NAMALWA (cell line): ENCODE results near the gene LRP8.

Experiments used
- DNase-seq: peaks from one replicate; pipeline ENCODE4 v3.0.0-alpha.2; 2015; ENCODE audit warnings: low spot score

LRP8 gene

DNA sequence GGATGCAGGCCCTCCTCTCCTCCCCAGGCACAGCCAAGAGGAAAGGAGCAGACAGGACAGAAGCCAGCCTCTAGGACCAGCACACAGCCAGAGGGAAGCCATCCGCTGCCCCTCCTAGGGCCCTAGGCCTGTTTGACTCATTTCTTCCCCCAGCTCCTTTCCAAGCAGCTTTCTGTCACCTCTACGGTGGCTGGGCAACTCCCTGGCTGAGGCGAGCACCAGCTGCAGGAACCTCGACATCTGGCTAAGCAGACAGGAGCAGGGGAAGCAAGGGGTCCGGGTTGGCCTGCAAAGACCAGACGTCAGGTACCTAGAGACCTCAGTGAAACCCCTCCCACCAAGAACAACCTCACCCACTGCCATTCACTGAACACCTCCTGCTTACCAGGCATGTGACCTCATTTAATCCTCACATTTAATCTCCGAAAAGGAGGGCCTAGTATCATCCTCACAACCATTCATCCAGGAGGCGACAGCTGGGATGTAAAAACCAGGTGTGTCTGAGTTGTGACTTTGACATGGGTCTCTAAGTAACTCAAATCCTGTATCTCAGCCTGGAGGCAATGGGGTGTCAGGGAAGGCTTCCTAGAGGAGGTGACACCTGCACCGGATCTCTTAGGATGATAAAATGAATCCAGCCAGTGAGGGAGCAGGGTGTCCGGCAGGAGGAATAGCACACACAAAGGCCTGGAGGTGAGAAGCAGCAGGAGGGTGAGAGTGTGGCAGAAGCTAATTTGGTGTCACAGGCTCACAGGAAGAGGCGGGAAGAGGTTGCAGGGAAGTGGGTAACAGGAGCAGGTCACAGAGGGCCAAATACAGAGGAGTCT, 5.9 kb downstream of the LRP8 start:
- no peak for DNase-seq

DNA sequence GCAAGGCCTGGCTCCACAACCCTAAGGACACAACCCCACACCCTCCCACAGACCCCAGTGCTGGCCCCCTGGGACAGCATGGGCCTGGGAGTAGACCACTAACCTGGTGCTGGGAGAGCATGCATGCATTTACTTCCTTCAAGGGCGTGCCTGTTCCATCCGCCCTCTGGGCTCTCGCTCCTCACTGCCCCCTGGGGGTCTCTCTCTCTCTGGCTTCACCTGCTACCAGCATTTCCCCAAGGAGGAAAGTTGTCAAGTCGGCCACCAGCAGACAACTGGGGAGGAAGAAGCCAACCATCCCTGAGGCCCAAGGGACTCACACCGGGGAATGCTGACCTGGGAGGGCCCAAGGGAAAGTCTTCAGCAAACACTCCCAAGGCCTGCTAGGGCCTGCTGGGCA, 6.5 kb downstream of the LRP8 start:
- DNase-seq: peak; percentile 56

DNA sequence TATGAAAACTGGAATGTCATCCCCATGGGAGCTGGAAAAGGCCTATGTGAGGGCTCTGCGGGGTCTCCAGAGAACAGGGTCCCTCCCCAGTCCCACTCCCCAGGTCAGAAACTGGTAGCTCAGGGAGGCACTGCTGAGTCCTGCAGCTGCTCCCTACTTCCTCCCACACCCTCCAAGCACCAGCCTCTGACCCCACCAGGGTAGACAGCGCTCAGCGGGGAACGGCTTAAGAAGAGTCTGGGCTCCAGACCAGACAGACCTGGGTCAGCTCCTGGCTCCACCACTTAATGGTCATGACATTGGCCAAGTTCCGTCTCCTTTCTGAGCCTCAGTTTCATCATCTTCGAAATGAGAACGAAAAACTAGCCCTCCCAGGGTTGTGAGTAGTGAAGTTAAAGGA, 7.2 kb downstream of the LRP8 start:
- DNase-seq: no peak

DNA sequence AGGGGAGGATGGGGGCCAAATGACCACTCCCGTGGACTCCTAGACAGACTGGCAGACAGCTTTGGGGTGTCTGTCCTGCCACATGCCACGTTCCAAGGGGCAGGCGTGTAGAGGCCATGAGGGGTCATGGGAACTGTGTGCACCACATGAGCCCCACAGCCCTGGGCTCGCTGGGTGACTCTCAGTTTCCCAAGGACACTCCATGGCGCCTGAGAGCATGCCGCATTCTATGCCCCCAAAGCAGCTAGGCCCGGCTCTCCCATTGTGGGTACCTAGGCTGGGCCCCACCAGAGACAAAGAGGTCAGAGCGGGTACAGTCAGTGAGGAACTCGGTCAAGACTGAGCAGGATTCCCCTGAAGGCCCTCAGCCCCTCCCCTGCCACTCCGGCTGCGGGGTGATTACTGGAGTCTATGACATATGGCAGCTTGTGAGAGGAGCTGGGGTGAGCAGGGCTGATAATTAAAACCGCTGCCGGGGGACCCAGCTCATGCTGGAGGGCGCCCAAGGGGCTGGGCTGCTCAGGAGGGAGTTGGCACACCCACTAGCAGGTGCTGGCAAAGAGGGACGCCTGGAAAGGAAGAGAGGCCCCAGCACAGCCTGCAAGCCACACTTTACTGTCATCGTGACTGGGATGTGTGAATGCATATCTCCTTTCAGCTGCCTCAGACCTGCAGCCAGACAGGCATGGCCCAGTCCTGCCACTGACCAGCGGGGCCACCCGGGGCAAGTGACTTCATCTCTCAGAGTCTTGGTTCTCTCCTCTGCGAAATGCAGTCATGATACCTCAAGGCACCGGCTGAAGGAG, 8.4 kb downstream of the LRP8 start:
- DNase-seq: no peak

DNA sequence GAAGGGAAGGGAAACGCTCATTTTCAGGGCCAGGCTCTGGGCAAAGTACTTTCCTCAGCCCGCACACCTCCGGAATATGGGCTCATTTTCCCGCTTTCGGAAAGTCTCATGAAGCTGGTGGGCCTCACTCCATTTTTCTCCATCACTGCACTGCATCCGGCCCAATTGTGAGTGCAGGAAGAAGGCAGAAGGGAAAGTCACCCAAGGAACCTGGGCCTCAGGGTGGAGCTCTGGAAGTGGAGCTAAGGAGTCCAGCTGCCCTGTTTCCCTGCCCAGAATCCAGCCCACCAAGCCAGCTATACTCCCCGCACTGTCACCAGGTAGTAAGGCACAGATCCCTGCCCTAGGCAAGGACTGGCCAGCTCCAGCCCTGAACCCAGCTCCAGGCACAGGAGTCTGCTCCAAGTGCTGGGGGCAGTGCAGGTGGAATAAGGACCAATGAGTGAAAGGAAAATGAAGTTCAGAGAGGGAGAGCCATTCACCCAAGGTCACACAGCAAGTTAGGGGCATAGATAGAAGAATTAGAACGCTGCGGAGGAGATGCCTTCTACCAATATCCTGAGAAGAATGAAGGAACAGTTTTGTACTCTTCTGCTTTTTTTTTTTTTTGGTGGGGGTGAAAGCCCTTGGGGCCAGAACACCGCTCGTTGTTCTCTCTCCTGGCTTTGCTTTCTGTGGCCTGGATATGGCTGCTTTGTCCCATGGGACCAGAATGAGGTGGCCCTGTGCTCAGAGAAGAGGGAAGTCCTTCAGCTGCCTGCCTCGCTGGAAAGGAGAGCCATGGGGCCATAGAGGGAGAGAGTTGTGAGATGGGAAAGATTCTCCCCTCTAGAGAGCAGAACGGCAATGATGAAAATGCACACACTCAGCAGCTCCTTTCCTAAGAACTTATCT, 10.0 kb downstream of the LRP8 start:
- DNase-seq: no peak

DNA sequence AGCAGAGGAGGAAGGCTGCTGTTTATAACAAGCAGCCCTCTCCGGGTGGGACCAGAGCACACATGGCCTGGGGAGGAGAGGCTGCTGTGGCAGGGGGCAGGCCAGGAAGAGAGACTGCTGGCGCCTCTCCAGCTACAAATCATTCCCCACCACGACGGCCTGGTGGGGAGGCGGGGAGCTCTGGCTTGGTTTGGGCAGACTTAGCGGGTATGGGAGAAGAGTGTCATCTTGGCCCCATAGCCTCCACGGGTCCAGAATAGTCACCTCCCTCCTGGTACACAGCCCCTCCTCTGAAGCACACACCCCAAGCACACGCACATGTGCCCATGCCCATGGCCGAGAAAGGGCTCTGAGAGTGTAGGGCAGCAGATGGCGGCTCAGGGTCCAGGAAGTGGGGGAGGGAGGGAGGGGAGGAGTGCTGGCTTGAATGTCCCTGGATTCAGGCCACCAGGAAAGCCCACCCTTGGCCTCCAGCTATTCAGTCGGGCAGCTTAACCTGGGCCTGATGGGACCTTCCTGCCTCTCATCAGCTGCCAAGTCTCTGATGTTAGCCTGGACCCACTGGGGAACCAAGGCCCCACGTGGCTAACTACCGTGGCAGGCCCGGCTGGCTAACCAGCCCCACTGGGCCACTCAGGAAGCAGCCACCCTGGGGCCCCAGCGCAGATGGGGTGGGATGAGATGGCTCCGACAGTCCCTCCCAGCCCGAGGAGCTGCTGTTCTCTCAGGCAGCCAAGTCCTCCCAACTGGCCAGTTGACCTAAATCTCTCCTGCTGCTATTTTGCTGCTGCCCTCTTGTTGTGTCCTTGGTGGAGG, 10.9 kb downstream of the LRP8 start:
- DNase-seq: no peak

DNA sequence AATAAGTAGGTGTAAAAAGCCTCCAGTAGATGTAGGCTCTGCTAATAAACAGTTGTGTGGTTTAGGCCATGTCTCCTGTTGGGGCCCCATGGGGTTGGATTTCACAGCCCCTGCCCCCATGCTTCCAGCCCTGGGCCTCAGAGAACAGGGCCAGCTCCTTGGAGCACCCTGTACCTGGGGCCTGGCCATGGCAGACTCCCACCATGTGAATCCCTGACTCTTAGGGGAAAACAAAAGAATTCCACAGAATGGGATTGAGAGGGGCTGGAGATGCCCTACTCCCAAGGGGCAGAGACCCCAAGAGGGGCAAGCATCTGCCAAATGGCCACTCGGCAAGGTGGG, 11.5 kb downstream of the LRP8 start:
- no peak for DNase-seq

DNA sequence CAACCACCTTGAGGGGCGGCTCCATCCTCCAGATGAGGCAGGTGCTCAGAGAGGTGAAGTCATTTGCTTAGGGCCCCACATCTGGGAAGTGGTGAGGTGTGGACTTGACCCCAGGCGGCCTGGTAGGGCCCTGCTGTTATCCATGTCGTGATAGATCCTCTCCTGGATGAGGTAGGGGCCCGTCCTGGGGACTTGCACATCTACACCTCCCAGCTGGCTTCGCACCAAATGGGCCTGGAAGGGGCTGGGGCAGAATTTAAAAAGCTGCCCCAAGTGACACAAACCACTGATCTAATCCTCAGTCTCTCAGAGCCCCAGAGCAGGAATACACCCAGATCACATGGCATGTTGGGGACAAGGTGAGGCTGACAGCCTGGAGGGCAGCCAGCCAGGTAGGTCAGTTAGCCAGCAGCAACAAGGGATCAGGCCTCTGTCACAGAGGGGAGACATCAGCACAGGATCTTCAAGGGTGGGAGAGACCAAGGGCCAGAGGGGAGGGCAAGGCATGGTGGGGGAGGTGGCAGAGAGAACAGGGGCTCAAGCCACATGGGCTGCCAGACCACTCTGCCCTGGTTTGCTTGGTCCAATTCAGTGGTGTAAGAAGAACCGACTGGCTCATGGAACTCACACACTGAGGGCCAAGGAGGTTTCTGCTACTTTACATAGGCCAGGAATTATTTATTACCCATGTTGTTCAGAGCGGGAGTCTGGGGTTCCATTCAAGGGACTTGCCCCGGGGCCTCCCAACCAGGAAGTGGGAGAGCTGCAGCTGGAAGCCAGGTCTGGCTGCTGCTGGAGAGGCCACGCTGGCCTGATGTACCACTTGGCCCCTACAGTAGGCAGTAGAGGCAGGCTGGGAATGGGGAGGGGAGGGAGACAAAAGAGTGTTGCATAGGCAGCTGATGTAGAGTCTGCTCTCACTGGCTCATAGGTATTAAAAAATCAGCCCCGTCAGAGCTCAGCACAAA, 12.1 kb downstream of the LRP8 start:
- no peak for DNase-seq

DNA sequence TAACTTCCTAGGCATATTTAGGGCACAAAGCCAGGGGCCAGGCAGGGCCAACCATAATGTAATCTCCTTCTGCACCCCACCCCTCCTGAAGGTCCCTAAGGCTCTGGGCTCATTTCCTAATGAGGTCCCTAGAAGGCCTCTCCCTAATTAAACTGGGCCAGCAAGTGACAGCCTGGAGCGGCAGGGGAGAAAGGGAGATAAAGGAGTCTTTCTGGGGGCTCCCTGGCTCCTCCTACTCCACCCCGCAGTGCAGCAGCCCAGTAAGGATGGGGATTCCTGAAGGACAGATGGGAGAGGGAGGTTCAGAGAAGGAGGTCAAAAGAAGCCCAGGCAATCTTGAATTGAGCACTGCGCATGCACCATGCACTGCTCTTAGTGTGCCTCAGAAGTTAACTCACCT, 12.8 kb downstream of the LRP8 start:
- DNase-seq: no peak

DNA sequence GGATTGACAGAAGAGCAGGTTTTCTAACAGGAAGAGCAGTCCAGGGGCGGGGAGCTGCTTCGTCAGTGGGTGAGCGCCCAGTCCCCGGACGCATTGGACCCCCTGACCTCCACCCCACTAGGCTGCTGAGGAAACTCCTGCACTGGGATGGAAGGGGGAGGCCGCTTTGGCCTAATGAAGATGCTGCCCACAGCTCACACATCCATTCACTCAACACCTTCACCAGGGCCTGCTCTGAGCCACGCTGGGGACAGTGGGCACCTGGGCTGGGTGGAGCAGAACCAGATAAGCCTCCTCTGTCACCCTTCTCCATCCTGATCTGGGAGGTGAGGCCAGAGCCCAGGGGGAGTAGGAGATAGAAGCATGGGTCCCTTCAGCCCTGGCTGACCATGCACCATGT, 13.3 kb downstream of the LRP8 start:
- no peak for DNase-seq

DNA sequence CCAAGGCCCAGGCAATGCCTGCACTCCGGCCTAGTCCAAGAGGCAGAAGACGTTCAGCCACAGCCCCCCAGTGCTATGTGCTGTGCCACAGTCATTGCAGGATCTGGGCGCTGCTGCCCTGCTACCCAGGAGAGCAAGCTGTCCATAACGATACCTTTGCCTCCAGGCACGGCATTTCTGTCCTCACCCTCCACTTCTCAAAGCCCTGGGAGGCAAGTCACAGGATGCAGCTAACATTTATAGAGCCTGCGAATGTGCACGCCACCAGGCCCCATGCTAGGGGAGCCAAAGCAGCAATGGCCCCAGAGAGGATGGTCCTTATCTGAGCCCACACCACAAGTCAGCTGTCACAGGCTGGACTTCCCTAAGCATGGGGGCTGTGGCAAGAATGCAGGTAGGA, 13.8 kb downstream of the LRP8 start:
- DNase-seq: no peak

DNA sequence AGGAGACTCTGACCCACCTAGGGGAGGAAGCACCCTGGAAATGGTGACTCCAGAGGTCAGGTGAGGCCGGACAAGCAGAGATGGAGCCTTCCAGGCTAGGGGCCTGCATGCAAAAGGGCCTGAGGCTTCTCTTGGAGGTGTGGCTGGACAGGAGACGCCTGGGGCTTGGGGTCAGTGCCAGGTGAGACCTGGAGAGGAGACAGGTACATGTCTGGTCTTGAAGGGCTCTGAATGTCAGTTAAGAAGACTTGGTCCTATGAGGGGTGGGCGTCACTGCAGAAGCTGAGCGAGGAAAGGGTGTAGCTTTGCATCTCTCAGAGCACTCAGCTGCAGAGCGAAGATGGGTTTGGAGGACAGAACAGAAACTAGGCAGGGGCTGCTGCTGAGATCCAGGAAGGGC, 14.3 kb downstream of the LRP8 start:
- no peak for DNase-seq

DNA sequence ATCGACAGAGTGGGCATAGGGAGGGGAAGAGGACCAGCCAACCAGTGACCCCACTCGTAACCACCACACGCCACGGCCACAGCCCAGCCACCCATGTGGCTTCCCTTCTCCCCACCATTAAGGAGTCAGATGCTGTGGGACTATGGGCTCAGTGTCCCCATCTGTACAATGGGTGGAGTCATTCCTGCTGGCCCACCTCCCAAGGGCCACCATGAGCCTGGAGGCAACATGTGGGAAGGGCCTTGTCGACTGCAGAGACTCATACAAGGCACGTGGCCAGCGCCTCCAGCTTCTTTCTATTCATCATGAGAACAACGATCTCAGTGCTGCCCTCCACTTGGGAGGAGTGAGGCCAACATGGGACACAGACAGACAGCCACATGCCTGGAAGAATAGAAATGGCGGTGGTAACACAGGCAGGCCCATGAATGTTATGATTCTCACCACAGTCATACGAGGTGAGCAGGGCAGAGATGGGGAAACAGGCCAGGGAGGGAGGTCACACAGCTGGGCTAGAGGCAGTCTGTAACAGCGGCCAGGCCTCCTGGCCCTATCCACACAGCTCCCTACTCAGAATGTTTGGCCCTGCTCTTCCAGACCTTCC, 16.1 kb downstream of the LRP8 start:
- DNase-seq: no peak

DNA sequence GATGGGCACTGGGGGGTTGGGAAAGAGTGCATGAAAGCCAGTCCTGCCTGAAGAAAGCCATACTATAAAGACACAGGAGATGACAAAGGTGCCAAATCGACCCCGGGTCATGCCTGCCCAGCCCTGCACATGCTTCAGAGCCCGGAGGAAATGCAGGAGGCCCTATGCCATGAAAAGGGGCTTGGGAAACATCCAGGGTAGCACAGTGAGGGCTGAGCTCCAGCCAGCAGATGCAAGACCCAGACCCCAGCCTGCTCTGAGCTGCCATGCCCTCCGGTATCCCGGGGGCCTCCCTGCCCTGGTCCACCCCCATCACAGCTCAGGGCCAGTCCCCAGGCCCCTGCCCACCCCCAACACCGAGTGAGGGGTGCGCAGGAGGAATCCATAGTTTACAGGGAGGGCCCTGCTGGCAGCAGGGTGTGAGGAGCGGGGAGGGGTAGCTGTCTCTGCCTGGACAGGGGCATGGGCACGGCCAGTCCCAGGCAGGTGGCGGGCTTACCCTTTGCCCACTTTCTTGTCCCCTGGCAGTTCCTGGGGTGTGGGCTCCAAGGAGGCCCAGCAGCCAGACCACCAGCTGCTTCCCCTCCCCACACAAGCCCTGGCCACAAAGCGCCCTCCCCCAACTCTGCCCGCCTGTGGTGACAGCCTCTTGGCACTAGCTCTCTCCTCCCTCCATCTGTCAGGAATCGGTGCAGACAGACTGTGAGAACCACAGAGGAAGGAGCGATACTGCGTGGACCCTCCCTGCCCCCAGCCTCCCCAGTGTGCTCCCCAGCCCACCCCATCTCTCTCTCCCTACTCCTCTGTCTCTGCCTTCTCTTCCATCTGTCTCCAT, 16.8 kb downstream of the LRP8 start:
- DNase-seq: no peak

DNA sequence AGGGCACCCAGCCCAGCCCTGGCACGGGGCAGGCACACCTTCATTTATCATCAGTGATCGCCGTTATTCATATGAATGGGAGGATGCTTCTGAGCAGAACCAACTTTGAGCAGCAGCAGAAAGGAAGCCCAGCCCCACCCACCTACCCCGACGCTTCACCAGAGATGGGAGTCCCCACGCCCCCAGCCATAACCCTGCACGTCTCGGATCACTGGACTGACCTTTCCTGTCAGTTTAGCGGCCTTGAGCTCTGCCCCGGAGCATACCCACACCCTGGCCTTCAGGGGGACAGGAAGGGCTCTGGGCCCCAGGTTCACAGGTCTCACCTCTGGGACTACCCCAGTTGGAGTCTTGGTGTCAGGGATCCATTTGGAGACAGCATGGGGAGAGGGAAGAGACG, 18.1 kb downstream of the LRP8 start:
- no peak for DNase-seq

DNA sequence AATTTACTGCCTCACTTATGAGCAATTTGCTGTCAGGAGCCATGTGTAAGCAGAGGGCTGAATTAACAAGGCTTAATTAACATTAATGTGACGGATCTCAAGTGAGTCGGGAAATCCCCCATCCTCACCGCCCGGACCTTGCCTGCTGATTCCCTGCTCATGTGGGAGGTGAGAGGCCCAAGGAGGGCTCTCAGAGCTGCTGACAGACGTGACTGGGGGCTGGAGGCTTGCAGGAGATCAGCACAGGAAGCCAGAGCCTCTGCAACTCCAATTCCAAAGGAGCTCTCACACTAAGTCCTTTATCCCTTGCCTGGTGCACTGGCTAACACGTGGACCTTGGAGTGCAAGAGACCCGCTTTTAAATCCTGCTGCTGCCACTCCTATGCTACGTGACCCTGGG, 19.4 kb downstream of the LRP8 start:
- DNase-seq: no peak

DNA sequence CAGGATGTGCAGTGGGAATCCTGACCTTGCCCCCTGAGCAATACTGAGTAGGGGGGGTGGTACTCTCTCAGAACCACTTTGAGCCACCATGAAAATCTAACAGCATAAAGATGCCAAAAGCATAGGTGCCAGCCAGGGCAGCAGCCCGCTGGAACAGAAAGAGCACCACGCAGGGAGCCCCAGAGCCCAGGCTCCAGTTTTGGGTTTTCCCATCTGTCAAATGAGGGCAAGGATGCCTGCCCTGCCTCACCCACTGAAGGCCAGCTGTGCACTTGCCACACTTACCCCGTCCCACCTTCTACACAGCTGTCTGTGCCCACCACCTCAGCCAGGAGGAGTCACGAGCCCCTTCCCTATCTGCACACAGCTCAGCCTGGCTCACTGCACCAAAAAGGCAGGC, 20.8 kb downstream of the LRP8 start:
- no peak for DNase-seq

DNA sequence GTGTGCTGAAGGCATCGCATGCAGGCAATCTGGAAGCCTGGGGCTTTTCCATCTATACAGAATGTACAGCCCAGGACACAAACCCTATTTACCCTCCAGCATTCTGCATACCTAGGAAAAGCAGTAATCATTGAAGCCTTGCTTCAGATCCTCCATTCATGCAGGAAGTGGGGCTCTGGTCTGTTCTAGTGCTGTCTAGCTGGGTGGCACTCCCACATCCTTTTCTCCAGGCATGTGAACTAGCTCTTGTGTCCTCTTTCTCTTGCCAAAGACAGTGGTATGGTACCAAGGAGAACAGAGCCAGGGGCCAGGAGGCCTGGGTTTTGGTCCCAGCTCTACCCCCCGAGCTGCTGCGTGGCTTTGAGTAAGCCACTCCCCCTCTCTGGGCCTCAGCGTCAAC, 21.7 kb downstream of the LRP8 start:
- no peak for DNase-seq

DNA sequence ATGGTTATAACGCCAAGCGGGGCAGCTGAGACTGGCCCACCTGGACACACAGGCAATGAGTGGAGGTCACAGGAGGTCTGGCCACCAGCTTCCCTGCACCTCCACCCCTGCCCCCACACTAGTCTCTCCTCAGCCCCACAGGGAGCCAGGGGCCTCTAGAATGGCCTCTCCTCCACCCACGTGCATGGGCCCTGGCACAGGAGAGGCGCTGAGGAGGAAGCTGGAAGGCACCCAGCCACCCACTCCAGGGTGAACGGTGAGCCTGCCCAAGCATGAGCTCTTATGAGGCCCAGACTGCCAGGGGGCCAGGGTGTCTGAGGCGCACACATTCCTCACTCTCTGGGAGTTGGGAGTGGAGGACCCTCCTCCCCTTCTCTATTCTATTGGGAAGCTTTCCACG, 22.2 kb downstream of the LRP8 start:
- DNase-seq: no peak
